GM18873 (cell line): Measurements from ENCODE around the gene BSN.
"Not testable (repeated sequence)": the region's sequence is repeated elsewhere in the genome, so short reads cannot be mapped to it uniquely, and the experiment has no call there.

ENCODE experiments used
- ATAC-seq: cut with Tn5 transposase; IDR thresholded peaks from one replicate; pipeline ENCODE4 v1.9.1; 2021; ENCODE audit warnings: mild to moderate bottlenecking, moderate library complexity, moderate number of reproducible peaks; ENCODE audit not compliant: unreplicated experiment, low FRiP score

BSN gene

GRCh38 chr3:49689046-49689907 lies 135.0 kb downstream of the BSN start, which contains the start of the genes MST1 and RNF123:
Gene MST1 (minus strand): TSS chr3:49689474. CDS start chr3:49688691, 783 bp downstream.
Gene RNF123 (plus strand): TSS chr3:49689557. CDS start chr3:49691166, 1,609 bp downstream.
- peak; percentile 40 for ATAC-seq

- ATAC-seq = not testable (repeated sequence)
These were observed 135.8 kb downstream of the BSN start for GRCh38 chr3:49689908-49690624.

- ATAC-seq = not testable (repeated sequence)
These were observed 136.6 kb downstream of the BSN start for GRCh38 chr3:49690856-49691255.

- ATAC-seq = not testable (repeated sequence)
These were observed 137.2 kb downstream of the BSN start for GRCh38 chr3:49691481-49691880.

GRCh38 chr3:49694409-49695070 lies 140.3 kb downstream of the BSN start:
- ATAC-seq = not testable (repeated sequence)

DNA sequence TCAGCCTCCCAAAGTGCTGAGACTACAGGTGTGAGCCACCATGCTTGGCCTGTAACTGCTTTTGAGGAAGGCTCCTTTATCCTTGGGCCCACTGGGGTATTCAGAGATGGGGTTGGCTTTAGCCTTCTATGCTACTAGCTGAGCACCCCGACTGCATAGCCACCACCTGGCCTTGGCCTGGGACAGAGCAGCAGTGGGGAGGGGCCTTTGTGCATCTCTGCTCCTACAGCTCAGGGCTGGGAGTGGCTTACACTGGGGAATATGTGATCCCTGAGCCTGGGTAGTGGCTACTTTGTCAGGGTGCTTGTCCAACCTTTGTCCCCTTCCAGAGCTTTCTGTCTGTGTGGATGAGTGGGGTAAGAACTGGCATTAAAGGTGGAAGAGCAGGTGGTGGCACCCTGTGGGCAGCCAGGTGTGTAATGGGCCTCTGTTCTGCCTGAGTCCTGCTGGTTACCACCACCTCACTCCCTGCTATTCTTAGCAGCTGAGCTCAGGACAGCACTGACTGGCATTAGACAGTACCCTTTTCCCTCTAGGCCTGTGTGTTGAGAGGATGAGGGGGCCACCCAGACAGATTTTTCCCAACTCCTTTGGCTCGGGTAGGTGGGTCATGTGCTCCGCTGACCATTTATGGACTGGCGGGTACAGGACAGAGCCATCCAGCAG lies 141.2 kb downstream of the BSN start:
- ATAC-seq = not testable (repeated sequence)

DNA sequence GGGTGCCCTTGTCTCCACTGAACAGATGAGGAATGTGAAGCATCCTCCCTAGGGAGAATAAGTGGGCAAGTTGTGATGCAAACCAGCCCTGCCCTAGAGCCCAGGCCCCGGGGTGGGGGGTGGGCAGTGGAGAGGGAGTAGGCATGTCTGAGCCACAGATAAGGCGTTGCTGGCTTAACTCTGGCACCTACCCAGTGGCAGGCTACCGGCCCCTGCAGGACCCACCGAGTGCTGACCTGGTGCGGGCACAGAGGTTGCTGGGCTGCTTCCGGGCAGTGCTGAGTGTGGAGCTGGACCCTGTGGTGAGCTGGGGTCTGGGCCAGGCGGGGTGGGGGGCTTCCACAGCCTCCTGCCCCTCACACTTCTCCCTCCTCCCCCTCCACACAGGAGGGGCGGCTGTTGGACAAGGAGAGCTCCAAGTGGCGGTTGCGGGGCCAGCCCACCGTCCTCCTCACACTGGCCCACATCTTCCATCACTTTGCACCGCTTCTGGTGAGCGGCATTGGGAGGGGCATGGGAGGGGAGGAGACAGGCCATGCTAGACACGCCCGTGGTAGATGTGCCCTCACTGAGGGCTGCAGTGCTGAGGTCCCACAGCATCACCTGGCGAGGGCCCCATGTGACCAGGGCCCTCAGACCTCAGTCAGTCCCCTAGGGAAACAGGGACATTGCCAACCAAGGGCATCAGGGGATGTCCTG lies 145.2 kb downstream of the BSN start:
- no peak for ATAC-seq

DNA sequence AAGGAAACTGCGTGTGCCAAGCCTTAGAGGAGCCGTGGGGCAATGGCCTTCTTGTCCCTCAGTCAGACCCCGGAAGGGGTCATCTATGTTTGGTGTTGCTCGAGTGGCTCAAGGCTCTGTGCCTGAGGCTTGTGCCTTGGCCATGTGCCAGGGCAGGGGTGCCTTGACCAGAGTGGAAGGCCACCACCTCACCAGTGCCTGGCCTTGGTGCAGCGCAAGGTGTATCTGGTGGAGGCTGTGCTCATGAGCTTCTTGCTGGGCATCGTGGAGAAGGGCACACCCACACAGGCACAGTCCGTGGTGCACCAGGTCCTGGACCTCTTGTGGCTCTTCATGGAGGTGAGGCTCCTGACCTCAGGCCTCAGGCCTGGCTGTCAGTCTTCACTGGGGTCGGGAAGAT lies 145.7 kb downstream of the BSN start:
- ATAC-seq = no peak

- no peak for ATAC-seq
These were observed 146.3 kb downstream of the BSN start for GRCh38 chr3:49700453-49701128.

DNA sequence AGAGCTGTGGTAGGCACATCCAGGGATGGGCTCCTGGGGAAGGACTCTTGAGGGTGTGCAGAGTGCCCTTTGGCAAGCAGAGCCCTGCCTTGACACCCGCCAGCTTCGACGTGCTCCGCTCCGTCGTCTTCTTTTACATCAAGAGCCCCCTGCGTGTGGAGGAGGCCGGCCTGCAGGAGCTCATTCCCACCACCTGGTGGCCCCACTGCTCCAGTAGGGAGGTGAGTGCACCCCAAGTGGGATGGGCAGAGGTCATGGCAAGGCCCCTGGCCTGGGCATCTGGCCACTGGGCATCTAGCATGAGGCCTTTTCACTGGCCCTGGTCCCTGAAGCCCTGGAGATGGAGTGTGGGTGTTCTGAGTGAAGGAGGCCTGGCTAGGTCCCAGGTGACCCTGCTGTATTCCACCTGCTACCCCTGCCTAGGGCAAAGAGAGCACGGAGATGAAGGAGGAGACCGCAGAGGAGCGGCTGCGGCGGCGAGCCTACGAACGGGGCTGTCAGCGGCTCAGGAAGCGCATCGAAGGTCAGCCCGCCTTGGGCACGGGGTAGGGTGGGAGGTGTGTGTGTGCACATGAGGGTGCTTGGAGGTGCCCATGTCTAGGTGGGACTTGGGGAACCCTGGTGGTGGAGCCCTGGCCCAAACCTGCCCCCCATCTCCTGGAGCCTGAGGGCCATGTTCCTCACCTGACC lies 147.3 kb downstream of the BSN start:
- ATAC-seq = no peak

DNA sequence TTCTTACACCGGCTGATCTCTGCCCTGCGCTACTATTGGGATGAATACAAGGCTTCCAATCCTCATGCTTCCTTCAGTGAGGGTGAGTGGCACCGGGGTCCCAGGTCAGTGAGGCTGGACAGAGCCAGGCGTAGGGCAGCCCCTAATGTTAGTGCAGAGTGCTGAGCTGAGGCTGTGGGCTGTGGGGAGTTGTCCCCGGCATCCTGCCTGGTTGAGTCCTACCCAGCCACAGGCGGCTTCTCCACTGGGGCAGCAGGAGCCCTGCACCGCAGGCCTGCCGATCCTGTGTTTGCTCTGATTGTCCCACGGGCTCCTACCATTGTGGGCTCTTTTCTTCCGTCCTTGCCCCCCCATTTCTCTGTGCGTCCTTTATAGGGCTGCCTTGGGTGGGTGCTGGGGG lies 148.4 kb downstream of the BSN start:
- ATAC-seq = no peak

- ATAC-seq = no peak
These were observed 149.2 kb downstream of the BSN start for GRCh38 chr3:49703443-49703927.

GRCh38 chr3:49703956-49704355 lies 149.7 kb downstream of the BSN start:
- no peak for ATAC-seq

DNA sequence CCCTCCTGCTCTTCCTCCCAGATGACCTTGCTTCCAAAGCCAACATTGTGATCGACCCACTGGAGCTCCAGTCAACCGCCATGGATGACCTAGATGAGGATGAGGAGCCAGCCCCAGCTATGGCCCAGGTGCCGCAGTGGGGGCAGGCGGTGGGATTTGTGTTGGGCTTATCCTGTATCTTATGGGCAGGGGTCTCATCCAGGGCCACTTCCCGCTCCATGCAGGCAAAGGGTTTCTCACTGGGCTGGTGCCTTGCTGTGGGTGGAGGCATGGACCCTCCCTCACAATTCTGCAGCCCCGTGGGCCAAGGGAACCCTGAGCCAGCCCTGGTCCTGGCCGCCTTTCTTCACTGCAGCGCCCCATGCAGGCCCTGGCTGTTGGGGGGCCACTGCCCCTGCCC lies 150.4 kb downstream of the BSN start:
- ATAC-seq = no peak

DNA sequence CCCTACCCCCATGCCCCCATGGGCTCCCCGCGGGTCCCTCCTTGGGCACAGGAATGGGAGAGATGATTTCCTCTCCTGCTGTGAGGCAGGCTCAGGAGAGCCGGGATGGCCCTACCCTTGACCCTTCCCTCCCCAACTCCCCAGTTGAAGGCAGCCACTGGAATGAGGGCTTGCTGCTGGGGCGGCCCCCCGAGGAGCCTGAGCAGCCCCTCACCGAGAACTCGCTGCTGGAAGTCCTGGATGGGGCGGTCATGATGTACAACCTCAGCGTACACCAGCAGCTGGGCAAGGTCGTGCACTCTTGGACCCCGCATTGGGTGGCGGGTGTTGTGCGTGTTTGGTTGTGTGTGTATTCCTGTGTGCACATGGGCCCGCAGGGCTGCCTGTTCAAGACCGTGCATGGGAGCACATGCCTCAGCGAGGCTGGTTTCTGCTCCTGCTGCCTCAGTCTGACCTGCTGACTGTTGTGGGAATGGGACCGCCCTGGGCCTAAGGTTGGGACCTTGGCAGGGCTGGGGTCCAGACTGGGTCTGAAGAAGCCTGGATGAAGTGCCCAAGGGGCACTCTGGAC lies 151.2 kb downstream of the BSN start:
- ATAC-seq = no peak

DNA sequence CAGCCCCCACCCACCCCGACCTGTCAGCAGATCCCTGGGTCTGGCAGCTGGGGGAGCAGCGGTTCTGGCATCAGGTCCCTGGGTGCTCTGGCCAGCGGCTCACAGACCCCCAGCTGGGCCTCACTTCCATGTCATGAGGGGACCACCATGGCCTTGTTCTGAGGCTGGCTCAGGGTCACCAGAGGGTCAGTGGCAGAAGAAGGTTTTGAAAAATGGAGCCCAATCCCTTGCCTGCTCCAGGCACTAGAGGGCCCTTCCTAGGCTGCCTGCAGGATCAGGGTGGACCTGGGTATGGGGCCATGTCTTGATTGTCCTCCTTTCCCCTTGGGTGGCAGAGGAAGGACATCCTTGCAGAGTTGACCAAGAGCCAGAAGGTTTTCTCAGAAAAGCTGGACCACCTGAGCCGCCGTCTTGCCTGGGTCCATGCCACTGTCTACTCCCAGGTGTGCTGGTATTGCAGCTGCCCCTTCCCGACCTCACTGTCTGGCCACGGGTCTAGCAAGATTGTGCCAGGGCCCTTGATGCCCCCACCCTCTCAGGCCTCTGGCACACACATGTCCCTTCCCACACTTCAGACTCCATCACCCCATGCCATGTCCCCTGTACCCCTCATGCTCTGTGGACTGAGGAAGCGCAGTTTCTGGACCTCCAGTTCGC lies 152.3 kb downstream of the BSN start:
- ATAC-seq = no peak

- no peak for ATAC-seq
These were observed 152.8 kb downstream of the BSN start for GRCh38 chr3:49707113-49707480.

GRCh38 chr3:49709852-49710251 lies 155.6 kb downstream of the BSN start:
- no peak for ATAC-seq
